Panc1 (cell line): ENCODE results near the gene CREB3L2.

Source experiments
- POLR2AphosphoS5 ChIP-seq: IDR thresholded peaks from 2 replicates; pipeline ENCODE4 v1.6.1; 2012; ENCODE audit warnings: mild to moderate bottlenecking, low read depth, low read length, moderate library complexity
- SIN3A ChIP-seq: IDR thresholded peaks from 2 replicates; pipeline ENCODE4 v1.6.1; 2012; ENCODE audit warnings: low read depth, mild to moderate bottlenecking, low read length, moderate library complexity, borderline replicate concordance; ENCODE audit not compliant: insufficient read depth
- TCF7L2 ChIP-seq: IDR thresholded peaks from 2 replicates; pipeline ENCODE4 v1.6.1; 2011; ENCODE audit warnings: mild to moderate bottlenecking, low read depth, low read length, inconsistent platforms
- TF ChIP-seq, protein P1 (sequence below): fragments of 450-650 bp; IDR thresholded peaks from 2 replicates; pipeline ENCODE4 v1.5.1; 2017; ENCODE audit warnings: mild to moderate bottlenecking
- TF ChIP-seq, protein P2 (sequence below), 2 experiments: IDR thresholded peaks; 2 replicates each; pipeline ENCODE4 v1.6.1; 2011 to 2012; ENCODE audit warnings: low read depth in 2 of 2, control low read depth in 1 of 2, low read length in 1 of 2, mild to moderate bottlenecking in 1 of 2, moderate library complexity in 1 of 2; ENCODE audit not compliant: insufficient read depth in 1 of 2

DNA sequence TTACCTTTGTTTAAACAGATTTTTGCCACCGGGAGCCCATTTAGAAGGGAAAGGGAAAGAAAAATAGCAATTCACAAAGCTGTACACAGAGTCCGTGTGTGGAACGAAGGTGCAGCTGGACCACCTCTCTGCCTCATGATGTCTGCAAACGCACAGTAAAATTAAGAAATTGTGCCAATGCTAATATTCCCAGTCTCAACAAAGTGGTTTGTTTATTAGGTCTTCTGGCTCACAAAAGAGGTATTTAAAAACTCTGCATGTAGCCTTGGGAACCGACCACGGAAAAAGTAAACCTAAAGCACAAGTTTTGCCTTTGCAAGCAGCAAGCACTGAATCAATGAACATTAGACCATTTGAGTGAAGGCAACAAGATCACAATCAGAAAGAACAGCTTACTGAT is 57.7 kb downstream of the CREB3L2 start:
- TF ChIP-seq, protein P1, sequence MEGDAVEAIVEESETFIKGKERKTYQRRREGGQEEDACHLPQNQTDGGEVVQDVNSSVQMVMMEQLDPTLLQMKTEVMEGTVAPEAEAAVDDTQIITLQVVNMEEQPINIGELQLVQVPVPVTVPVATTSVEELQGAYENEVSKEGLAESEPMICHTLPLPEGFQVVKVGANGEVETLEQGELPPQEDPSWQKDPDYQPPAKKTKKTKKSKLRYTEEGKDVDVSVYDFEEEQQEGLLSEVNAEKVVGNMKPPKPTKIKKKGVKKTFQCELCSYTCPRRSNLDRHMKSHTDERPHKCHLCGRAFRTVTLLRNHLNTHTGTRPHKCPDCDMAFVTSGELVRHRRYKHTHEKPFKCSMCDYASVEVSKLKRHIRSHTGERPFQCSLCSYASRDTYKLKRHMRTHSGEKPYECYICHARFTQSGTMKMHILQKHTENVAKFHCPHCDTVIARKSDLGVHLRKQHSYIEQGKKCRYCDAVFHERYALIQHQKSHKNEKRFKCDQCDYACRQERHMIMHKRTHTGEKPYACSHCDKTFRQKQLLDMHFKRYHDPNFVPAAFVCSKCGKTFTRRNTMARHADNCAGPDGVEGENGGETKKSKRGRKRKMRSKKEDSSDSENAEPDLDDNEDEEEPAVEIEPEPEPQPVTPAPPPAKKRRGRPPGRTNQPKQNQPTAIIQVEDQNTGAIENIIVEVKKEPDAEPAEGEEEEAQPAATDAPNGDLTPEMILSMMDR, result no peak
- no peak for TF ChIP-seq POLR2AphosphoS5
- no peak for TF ChIP-seq TCF7L2
- TF ChIP-seq, protein P2, sequence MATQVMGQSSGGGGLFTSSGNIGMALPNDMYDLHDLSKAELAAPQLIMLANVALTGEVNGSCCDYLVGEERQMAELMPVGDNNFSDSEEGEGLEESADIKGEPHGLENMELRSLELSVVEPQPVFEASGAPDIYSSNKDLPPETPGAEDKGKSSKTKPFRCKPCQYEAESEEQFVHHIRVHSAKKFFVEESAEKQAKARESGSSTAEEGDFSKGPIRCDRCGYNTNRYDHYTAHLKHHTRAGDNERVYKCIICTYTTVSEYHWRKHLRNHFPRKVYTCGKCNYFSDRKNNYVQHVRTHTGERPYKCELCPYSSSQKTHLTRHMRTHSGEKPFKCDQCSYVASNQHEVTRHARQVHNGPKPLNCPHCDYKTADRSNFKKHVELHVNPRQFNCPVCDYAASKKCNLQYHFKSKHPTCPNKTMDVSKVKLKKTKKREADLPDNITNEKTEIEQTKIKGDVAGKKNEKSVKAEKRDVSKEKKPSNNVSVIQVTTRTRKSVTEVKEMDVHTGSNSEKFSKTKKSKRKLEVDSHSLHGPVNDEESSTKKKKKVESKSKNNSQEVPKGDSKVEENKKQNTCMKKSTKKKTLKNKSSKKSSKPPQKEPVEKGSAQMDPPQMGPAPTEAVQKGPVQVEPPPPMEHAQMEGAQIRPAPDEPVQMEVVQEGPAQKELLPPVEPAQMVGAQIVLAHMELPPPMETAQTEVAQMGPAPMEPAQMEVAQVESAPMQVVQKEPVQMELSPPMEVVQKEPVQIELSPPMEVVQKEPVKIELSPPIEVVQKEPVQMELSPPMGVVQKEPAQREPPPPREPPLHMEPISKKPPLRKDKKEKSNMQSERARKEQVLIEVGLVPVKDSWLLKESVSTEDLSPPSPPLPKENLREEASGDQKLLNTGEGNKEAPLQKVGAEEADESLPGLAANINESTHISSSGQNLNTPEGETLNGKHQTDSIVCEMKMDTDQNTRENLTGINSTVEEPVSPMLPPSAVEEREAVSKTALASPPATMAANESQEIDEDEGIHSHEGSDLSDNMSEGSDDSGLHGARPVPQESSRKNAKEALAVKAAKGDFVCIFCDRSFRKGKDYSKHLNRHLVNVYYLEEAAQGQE (IDR thresholded peaks at IDR 0.05; ENCODE audit: insufficient read depth in 1 of 2, low read depth in 2 of 2, low read length in 1 of 2), result no peak
- TF ChIP-seq SIN3A, result no peak
